OCI-LY1 (cell line): Measurements from ENCODE around the gene B3GAT1.

Experiments used
- H2AFZ ChIP-seq: fragments of 200-600 bp; sonication (generic), shearing (Covaris generic); 2 replicates; pipeline ENCODE4 v1.6.0; 2014; ENCODE audit warnings: antibody characterized with exemption, mild to moderate bottlenecking, low read length
- H3F3A ChIP-seq: fragments of 200-600 bp; sonication (generic), shearing (Covaris generic); 2 replicates; pipeline ENCODE4 v1.6.0; 2014; ENCODE audit warnings: mild to moderate bottlenecking, antibody characterized with exemption, low read length, moderate library complexity; ENCODE audit not compliant: insufficient read depth
- H3K27ac ChIP-seq: fragments of 200-600 bp; sonication (generic); 2 replicates; pipeline ENCODE4 v1.5.1; 2014; ENCODE audit warnings: low read length, mixed run types, mild to moderate bottlenecking, low read depth; ENCODE audit not compliant: poor library complexity, severe bottlenecking
- H3K27me3 ChIP-seq: fragments of 200-600 bp; sonication (generic); 2 replicates; pipeline ENCODE4 v1.6.0; 2014; ENCODE audit warnings: antibody characterized with exemption, mild to moderate bottlenecking, low read length, moderate library complexity; ENCODE audit not compliant: insufficient read depth
- H3K36me3 ChIP-seq: fragments of 200-600 bp; sonication (generic); 2 replicates; pipeline ENCODE4 v1.6.1; 2014; ENCODE audit warnings: mild to moderate bottlenecking, antibody characterized with exemption, low read length, moderate library complexity, mixed read lengths; ENCODE audit not compliant: insufficient read depth
- H3K4me1 ChIP-seq: fragments of 200-600 bp; sonication (generic); 2 replicates; pipeline ENCODE4 v1.5.1; 2014; ENCODE audit warnings: mild to moderate bottlenecking, low read length, moderate library complexity; ENCODE audit not compliant: insufficient read depth, severe bottlenecking
- H3K4me2 ChIP-seq: fragments of 200-600 bp; sonication (generic), shearing (Covaris generic); 2 replicates; pipeline ENCODE4 v1.6.1; 2014; ENCODE audit warnings: low read length
- H3K4me3 ChIP-seq: fragments of 200-600 bp; sonication (generic); 2 replicates; pipeline ENCODE4 v1.5.1; 2014; ENCODE audit warnings: low read length, low read depth, mild to moderate bottlenecking, mixed read lengths; ENCODE audit not compliant: poor library complexity, severe bottlenecking
- H3K79me2 ChIP-seq: fragments of 200-600 bp; shearing (Covaris generic); 2 replicates; pipeline ENCODE4 v1.6.1; 2016; ENCODE audit warnings: mixed run types, low read length, mixed read lengths; ENCODE audit not compliant: insufficient read depth
- H3K9ac ChIP-seq: fragments of 200-600 bp; sonication (generic), shearing (Covaris generic); 2 replicates; pipeline ENCODE4 v1.6.1; 2014; ENCODE audit warnings: mild to moderate bottlenecking, low read length, mixed read lengths
- H3K9me2 ChIP-seq: fragments of 200-600 bp; sonication (generic), shearing (Covaris generic); 2 replicates; pipeline ENCODE4 v1.6.1; 2014; ENCODE audit warnings: low read depth, mild to moderate bottlenecking, low read length, mixed read lengths
- H3K9me3 ChIP-seq: fragments of 200-600 bp; shearing (Covaris generic); 2 replicates; pipeline ENCODE4 v1.6.1; 2014; ENCODE audit warnings: low read length, mixed read lengths
- H4K20me1 ChIP-seq: fragments of 200-600 bp; sonication (generic), shearing (Covaris generic); 2 replicates; pipeline ENCODE4 v1.6.0; 2016; ENCODE audit warnings: mild to moderate bottlenecking, low read length; ENCODE audit not compliant: insufficient read depth
- EZH2 ChIP-seq: fragments of 200-600 bp; sonication (generic), shearing (Covaris generic); IDR thresholded peaks from 2 replicates; pipeline ENCODE4 v1.8.0; 2017; ENCODE audit warnings: borderline replicate concordance, mixed run types, mild to moderate bottlenecking, antibody characterized with exemption, low read length, moderate library complexity, mixed read lengths
- TF ChIP-seq, protein P1 (sequence below): fragments of 200-600 bp; sonication (generic), shearing (Covaris generic); IDR thresholded peaks from 2 replicates; pipeline ENCODE4 v1.5.1; 2017; ENCODE audit warnings: mild to moderate bottlenecking, antibody characterized with exemption, low read length, moderate library complexity, mixed read lengths

B3GAT1 gene

DNA sequence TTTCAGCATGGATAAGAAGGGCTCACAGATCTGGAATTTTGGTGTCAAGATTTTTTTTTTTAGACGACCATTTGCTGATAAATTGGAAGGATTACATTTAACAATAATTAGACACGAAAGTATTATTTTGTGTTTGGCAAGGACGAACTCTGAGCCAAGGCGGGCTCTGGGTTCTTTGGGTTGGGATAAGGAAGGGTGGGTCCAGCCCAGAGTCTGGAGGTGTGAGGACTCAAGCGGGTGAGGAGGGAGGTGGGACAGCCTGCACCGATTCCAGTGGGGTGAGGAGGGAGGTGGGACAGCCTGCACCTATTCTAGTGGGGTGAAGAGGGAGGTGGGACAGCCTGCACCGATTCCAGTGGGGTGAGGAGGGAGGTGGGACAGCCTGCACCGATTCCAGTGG, 4.1 kb downstream of the B3GAT1 start:
- Histone ChIP-seq H3K9me3 (no peaks in the 10 kb centered on the region), H3F3A (no peaks in the 10 kb centered on the region), H3K79me2 (no peaks in the 10 kb centered on the region), H3K27ac (no peak overlapping the region), H3K9me2 (no peaks in the 10 kb centered on the region), H3K4me1 (no peaks in the 10 kb centered on the region), H2AFZ (no peak overlapping the region), H3K27me3 (no peaks in the 10 kb centered on the region; the same call in 1 of the 2 replicates), H3K4me2 (no peak overlapping the region), H4K20me1 (no peaks in the 10 kb centered on the region), H3K4me3 (no peak overlapping the region), H3K9ac (no peak overlapping the region), H3K36me3 (no peaks in the 10 kb centered on the region)
- TF ChIP-seq, protein P1, sequence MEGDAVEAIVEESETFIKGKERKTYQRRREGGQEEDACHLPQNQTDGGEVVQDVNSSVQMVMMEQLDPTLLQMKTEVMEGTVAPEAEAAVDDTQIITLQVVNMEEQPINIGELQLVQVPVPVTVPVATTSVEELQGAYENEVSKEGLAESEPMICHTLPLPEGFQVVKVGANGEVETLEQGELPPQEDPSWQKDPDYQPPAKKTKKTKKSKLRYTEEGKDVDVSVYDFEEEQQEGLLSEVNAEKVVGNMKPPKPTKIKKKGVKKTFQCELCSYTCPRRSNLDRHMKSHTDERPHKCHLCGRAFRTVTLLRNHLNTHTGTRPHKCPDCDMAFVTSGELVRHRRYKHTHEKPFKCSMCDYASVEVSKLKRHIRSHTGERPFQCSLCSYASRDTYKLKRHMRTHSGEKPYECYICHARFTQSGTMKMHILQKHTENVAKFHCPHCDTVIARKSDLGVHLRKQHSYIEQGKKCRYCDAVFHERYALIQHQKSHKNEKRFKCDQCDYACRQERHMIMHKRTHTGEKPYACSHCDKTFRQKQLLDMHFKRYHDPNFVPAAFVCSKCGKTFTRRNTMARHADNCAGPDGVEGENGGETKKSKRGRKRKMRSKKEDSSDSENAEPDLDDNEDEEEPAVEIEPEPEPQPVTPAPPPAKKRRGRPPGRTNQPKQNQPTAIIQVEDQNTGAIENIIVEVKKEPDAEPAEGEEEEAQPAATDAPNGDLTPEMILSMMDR, result no peak
- no peak for TF ChIP-seq EZH2

DNA sequence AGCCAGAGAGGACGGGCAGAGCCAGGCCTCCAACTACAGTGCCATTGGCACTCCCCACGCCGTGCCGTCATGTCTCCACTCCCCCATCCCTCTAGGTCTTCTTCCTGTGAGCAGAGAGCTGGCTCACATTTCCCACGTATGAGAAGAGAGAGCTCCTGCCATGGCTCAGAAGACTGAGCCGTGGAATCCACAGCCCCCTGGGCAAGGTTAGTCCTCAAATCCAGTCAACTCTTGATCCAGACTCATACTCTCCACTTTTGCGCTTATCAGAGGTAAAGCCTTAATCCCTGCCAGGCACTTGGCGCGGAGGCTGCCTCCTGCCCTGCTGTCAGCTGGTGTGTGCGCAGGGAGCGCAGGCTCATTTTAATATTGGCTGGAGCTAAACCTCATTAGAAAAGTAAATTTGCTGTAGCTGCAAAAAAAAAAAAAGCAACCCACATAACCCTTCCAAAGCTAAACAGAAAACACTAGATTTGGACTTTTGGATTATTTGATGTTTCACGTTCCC, 4.7 kb downstream of the B3GAT1 start:
- no peaks in the 10 kb centered on the region; the same call in 1 of the 2 replicates for H3K27me3 ChIP-seq
- H3F3A ChIP-seq, result no peaks in the 10 kb centered on the region
- H3K9me3 ChIP-seq, result no peaks in the 10 kb centered on the region
- no peaks in the 10 kb centered on the region for H3K36me3 ChIP-seq
- H3K4me2 ChIP-seq, result no peak overlapping the region
- H3K9me2 ChIP-seq, result no peaks in the 10 kb centered on the region
- no peak for TF ChIP-seq EZH2
- TF ChIP-seq, protein P1, result no peak
- no peak overlapping the region for H3K27ac ChIP-seq
- H3K9ac ChIP-seq, result no peak overlapping the region
- H3K79me2 ChIP-seq, result no peaks in the 10 kb centered on the region
- H4K20me1 ChIP-seq, result no peaks in the 10 kb centered on the region
- H2AFZ ChIP-seq, result no peak overlapping the region
- no peaks in the 10 kb centered on the region for H3K4me1 ChIP-seq
- H3K4me3 ChIP-seq, result no peak overlapping the region

DNA sequence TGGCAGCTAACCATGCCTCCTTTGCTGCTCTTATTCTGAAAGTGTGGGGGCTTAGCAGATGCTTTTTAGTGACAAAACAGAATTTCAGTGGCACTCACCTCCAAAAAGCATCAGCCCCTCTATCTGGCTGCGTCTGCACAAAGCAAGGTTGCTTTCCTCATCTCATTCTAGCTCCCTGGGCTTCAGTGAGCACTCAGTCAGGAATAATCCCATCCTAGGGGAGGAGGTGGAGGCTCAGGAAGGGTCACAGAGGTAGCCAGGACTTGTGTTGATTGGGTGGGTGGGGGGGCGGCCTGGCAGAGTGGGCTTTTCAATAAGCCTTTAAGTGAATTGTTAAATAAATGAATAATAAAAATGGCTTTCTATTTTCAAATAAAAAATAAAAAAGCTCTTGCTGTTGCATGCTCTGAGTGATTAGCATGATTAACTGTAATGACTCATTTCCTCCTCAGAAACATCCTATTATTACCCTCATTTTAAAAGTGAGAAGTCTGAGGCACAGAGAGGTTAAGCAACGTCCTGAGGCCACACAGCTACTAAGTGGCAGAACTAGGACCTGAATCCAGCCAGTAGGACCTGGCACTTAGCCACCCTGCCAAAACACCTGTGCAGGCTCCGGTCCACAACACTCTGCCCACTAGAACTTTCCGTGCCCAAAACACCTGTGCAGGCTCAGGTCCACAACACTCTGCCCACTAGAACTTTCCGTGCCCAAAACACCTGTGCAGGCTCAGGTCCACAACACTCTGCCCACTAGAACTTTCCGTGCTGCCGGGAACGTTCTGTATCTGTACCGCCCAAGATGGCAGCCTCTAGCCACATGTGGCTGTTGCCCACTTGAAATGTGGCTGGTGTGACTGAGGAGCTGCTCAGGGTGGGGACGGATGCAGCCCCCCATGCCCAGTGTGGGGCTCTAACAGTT, 5.5 kb downstream of the B3GAT1 start:
- Histone ChIP-seq H3K4me1 (no peaks in the 10 kb centered on the region), H3F3A (no peaks in the 10 kb centered on the region), H3K36me3 (no peaks in the 10 kb centered on the region), H3K9ac (no peak overlapping the region), H3K79me2 (no peaks in the 10 kb centered on the region), H4K20me1 (no peaks in the 10 kb centered on the region), H3K4me2 (no peak overlapping the region), H3K9me3 (no peaks in the 10 kb centered on the region), H2AFZ (no peak overlapping the region), H3K4me3 (no peak overlapping the region), H3K27ac (no peak overlapping the region), H3K27me3 (no peaks in the 10 kb centered on the region; the same call in 1 of the 2 replicates), H3K9me2 (no peaks in the 10 kb centered on the region)
- no peak for TF ChIP-seq EZH2
- TF ChIP-seq, protein P1, result no peak
